Activated CD8-positive, alpha-beta memory T cell treated with anti-CD3 and anti-CD28 coated beads, Interleukin-2, amount 10 ng/mL, durations not matched to agents 7 days and 5 days (primary cell): ENCODE measurements around the gene BACH2. TPM values are rescaled to one million over a fixed set of nuclear protein-coding genes. Genes with fewer than 3 reads are reported as not detected.
A peak's percentile ranks its signal among the peaks of the same experiment; 100 is the strongest.
"Not testable (repeated sequence)": the region's sequence is repeated elsewhere in the genome, so short reads cannot be mapped to it uniquely, and the experiment has no call there.

ENCODE experiments used
- ATAC-seq: fragments of 150-1000 bp; cut with Tn5 transposase; one replicate; pipeline ENCODE4 v1.10.0; 2021; ENCODE audit warnings: moderate library complexity
- CTCF ChIA-PET: fragments of 350-600 bp; sonication (Branson Sonifier 250); formaldehyde crosslinking; loops from one replicate; lab custom pipeline; 2021; ENCODE audit warnings: antibody characterized with exemption; lab: Charles Lee
- DNase-seq: peaks from one replicate; pipeline ENCODE4 v3.0.0-alpha.2; 2020
- H3K27ac Mint-ChIP-seq: one replicate; pipeline ENCODE4 v1.8.0; 2021; ENCODE audit warnings: mild to moderate bottlenecking, mixed read lengths
- H3K27me3 Mint-ChIP-seq: one replicate; pipeline ENCODE4 v1.8.0; 2021; ENCODE audit warnings: mixed read lengths
- H3K36me3 Mint-ChIP-seq: one replicate; pipeline ENCODE4 v1.8.0; 2021; ENCODE audit warnings: mild to moderate bottlenecking, mixed read lengths
- H3K4me1 Mint-ChIP-seq: one replicate; pipeline ENCODE4 v1.8.0; 2021; ENCODE audit warnings: mixed read lengths
- H3K4me3 Mint-ChIP-seq: one replicate; pipeline ENCODE4 v1.8.0; 2021; ENCODE audit warnings: mild to moderate bottlenecking, moderate library complexity, mixed read lengths
- H3K9me3 Mint-ChIP-seq: one replicate; pipeline ENCODE4 v1.8.0; 2022; ENCODE audit warnings: low read depth, mixed read lengths
- microRNA-seq: library from miRNA; unstranded; fragments of <30 nt; microRNA quantifications from one replicate; pipeline ENCODE4 v1.2.0, GENCODE V29; 2022
- total RNA-seq, 2 experiments: library from RNA; stranded (reverse); gene quantifications; one replicate each; pipeline ENCODE4 v1.2.3, GENCODE V29; 2021

Gene BACH2
- total RNA-seq, 2 experiments from 2014 or later: 21.5 to 22.6 TPM

DNA sequence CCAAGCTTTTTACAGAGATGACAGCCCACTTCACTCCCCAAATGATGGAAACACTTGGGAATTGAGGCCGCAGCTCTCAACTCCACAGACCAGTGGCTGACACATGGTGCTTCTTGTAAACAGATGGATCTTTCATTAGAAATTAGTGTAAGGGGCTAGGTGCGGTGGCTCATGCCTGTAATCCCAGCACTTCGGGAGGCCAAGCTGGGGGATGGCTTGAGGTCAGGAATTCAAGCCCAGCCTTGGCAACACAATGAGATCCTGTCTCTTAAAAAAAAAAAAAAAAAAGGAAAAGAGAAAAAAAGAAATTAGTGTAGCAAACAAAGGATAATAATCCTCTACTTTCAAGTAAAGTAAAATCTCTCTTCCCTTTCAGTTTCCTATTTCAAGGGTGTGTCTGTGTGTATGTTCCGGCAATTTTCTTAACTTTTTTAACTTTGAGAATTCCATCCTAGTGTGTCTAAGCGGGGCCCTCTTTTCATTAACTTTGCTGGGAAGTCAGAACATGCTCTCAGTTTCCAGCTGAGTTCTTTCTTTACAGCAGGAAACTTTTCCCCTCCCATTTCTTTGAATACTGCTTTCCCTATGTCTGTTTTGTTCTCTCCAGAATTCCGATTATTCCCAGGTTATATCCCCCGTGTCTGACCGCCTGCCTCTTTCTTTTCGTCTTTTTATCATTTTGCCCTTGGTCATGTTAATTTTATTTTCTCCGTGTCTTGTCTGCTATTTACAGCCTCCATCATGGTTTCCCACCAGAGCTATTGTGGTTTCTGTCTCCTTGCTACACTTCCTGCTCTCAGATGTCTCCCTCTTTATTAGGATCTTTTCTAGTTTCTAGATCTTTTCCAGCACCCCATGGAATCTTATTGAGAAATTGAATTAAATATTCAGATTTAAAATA lies 386.4 kb downstream of the BACH2 start:
- CTCF ChIA-PET: interaction anchor here (0.7 kb wide), 1 partner anchor 112 kb away, joined by 4 read pairs; no protein-coding TSS in a partner anchor
- H3K4me3 Mint-ChIP-seq, DNase-seq, H3K27ac Mint-ChIP-seq, H3K4me1 Mint-ChIP-seq, H3K9me3 Mint-ChIP-seq, ATAC-seq, H3K36me3 Mint-ChIP-seq: not testable (repeated sequence)
- H3K27me3 Mint-ChIP-seq: peaks cover 20% of the 10 kb centered on the region

- Mint-ChIP-seq H3K9me3 (no peaks in the 10 kb centered on the region), H3K4me1 (peaks cover 7% of the 10 kb centered on the region), H3K27ac (no peak overlapping the region), H3K4me3 (no peak overlapping the region), H3K27me3 (peaks cover 55% of the 10 kb centered on the region), H3K36me3 (no peaks in the 10 kb centered on the region)
- CTCF ChIA-PET: no interaction called here
- DNase-seq: no peak
- ATAC-seq: no peak
Measured at GRCh38 chr6:89895276-89895874, 401.3 kb downstream of the BACH2 start.

GRCh38 chr6:89894169-89894568 lies 402.5 kb downstream of the BACH2 start, which contains the start of gene GJA10:
GJA10 (plus strand) TSS chr6:89894469; CDS start chr6:89894469, 0 bp downstream.
- H3K4me1 Mint-ChIP-seq: peaks cover 11% of the 10 kb centered on the region
- peaks cover 51% of the 10 kb centered on the region for H3K27me3 Mint-ChIP-seq
- H3K4me3 Mint-ChIP-seq: no peak within 1 kb of the TSS
- ATAC-seq (no peak), DNase-seq (no peak)
- CTCF ChIA-PET: no interaction called here
- no peaks in the 10 kb centered on the region for H3K9me3 Mint-ChIP-seq
- H3K36me3 Mint-ChIP-seq: no peaks in the 10 kb centered on the region
- no peak within 1 kb of the TSS for H3K27ac Mint-ChIP-seq

DNA sequence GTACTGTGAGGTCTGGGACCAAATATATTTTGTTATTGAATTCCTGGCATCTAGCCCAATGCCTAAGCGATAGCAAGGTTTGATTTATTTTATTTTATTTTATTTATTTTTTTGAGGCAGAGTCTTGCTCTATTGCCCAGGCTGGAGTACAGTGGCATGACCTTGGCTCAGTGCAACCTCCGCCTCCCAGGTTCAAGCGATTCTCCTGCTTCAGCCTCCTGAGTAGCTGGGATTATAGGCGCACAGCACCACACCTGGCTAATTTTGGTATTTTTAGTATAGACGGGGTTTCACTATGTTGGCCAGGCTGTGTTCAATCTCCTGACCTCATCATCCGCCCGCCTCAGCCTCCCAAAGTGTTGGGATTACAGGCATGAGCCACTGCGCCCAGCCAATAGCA lies 404.1 kb downstream of the BACH2 start:
- DNase-seq, H3K9me3 Mint-ChIP-seq, CTCF ChIA-PET, ATAC-seq, H3K4me3 Mint-ChIP-seq, H3K27ac Mint-ChIP-seq, H3K36me3 Mint-ChIP-seq: not testable (repeated sequence)
- H3K4me1 Mint-ChIP-seq: peaks cover 19% of the 10 kb centered on the region
- peaks cover 50% of the 10 kb centered on the region for H3K27me3 Mint-ChIP-seq

DNA sequence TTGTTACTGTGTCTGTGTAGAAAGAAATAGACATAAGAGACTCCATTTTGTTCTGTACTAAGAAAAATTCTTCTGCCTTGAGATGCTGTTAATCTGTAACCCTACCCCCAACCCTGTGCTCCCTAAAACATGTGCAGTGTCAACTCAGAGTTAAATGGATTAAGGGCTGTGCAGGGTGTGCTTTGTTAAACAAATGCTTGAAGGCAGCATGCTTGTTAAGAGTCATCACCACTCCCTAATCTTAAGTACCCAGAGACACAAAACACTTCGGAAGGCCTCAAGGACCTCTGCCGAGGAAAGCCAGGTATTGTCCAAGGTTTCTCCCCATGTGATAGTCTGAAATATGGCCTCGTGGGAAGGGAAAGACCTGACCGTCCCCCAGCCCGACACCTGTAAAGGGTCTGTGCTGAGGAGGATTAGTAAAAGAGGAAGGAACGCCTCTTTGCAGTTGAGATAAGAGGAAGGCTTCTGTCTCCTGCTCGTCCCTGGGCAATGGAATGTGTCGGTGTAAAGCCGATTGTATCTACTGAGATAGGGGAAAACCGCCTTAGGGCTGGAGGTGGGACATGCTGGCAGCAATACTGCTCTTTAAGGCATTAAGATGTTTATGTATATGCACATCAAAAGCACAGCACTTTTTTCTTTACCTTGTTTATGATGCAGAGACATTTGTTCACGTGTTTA lies 405.7 kb downstream of the BACH2 start:
- peak overlapping the region; percentile 9 for H3K4me3 Mint-ChIP-seq

GRCh38 chr6:89888871-89889270 lies 407.8 kb downstream of the BACH2 start:
- peak overlapping the region; percentile 42 for H3K4me3 Mint-ChIP-seq
- H3K4me1 Mint-ChIP-seq: peaks cover 19% of the 10 kb centered on the region
- CTCF ChIA-PET: interaction anchor here (0.7 kb wide), 1 partner anchor 761 kb away, joined by 3 read pairs; no protein-coding TSS in a partner anchor
- ATAC-seq (peak; percentile 74), DNase-seq (no peak)
- no peaks in the 10 kb centered on the region for H3K9me3 Mint-ChIP-seq
- H3K36me3 Mint-ChIP-seq: no peaks in the 10 kb centered on the region
- peaks cover 26% of the 10 kb centered on the region for H3K27me3 Mint-ChIP-seq
- peak overlapping the region; percentile 58 for H3K27ac Mint-ChIP-seq

More for the DNA sequence above, 405.7 kb downstream of the BACH2 start:
- H3K9me3 Mint-ChIP-seq, ATAC-seq, H3K27ac Mint-ChIP-seq, CTCF ChIA-PET, H3K36me3 Mint-ChIP-seq, DNase-seq: not testable (repeated sequence)
- peaks cover 41% of the 10 kb centered on the region for H3K27me3 Mint-ChIP-seq
- peaks cover 19% of the 10 kb centered on the region for H3K4me1 Mint-ChIP-seq

DNA sequence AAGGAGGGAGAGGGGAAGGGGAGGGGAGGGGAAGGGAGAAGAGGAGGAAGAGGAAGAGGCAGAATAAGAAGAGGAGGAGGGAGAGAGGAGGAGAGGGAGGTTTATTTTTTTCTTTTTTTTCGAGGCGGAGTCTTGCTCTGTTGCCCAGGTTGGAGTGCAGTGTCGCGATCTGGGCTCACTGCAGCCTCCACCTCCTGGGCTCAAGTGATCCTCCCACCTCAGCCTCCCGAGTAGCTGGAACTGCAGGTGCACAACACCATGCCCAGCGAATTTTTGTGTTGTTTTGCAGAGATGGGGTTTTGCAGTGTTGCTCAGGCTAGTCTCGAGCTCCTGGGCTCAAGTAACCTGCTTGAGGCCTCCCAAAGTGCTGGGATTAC lies 408.5 kb downstream of the BACH2 start:
- no peak for DNase-seq
- Mint-ChIP-seq H3K4me3 (no peak overlapping the region), H3K9me3 (no peaks in the 10 kb centered on the region), H3K27me3 (peaks cover 19% of the 10 kb centered on the region), H3K36me3 (no peaks in the 10 kb centered on the region), H3K27ac (no peak overlapping the region), H3K4me1 (peaks cover 19% of the 10 kb centered on the region)
- no peak for ATAC-seq
- CTCF ChIA-PET: interaction anchor here (0.7 kb wide), 2 partner anchors 679 to 762 kb away, joined by 3 read pairs; no protein-coding TSS in a partner anchor

DNA sequence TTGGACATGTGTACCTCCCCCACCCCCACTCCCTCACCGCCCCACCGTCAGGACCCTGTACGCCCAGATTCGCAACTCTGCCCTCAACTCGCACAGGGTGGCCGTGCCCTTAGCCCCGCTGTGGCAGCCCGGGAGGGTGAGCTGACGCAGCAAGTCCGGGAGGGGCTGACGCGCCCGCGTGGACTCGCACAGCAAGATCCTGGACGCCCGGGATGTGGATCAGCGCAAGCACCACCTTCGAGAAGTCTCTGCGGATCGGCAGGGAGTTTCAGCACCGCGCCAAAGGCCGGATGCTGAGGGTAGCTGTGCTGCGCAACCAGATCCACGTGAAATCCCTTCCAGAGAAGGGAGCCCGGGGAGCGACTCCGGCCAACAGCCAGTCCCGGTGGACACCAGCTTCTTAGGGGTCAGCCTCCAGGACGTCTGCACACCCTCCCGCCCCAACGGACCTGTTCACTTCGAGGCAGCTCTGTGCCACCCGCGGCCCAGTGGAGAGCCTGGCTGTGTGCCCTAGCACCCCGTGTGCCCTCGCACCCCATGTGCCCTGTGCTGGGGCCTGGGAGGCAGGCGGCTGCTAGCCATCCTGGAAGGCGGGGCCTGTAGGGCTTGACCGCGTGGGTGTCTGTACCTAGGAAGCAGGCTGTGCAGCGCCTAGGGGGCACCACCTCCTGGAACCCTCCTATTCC lies 409.0 kb downstream of the BACH2 start:
- Mint-ChIP-seq H3K4me3 (no peak overlapping the region), H3K36me3 (no peaks in the 10 kb centered on the region), H3K27me3 (peaks cover 17% of the 10 kb centered on the region), H3K9me3 (no peaks in the 10 kb centered on the region), H3K27ac (no peak overlapping the region), H3K4me1 (peaks cover 19% of the 10 kb centered on the region)
- no peak for DNase-seq
- CTCF ChIA-PET: interaction anchor here (0.7 to 1.3 kb wide), 2 partner anchors 14 to 679 kb away, joined by 3 to 4 read pairs; no protein-coding TSS in a partner anchor
- peak; percentile 47 for ATAC-seq

GRCh38 chr6:89886378-89887120 lies 410.1 kb downstream of the BACH2 start:
- Mint-ChIP-seq H3K27ac (no peak overlapping the region), H3K4me1 (peaks cover 17% of the 10 kb centered on the region), H3K27me3 (peaks cover 13% of the 10 kb centered on the region), H3K9me3 (no peaks in the 10 kb centered on the region), H3K36me3 (no peaks in the 10 kb centered on the region), H3K4me3 (no peak overlapping the region)
- CTCF ChIA-PET: interaction anchor here (1.3 kb wide), 1 partner anchor 13 kb away, joined by 4 read pairs; no protein-coding TSS in a partner anchor
- ATAC-seq: no peak
- no peak for DNase-seq

Small RNA genes within 50 kb of the gene (microRNA-seq; reads per million reads assigned to microRNA genes)
- not detected for gene MIR4464
